Endothelial cell of umbilical vein (primary cell): ENCODE data around the gene EHD3. TPM values are rescaled to one million over a fixed set of nuclear protein-coding genes. Genes with fewer than 3 reads are reported as not detected.

ENCODE experiments used
- BruUV-seq: library from RNA; stranded (reverse); fragments of 400-500 nt; replicated peaks from 2 replicates; lab custom pipeline; 2021; lab: Mats Ljungman, UMichigan
- CTCF ChIA-PET: fragments of 300-600, 350-600 bp; sonication (Branson Sonifier 250); formaldehyde crosslinking; loops from one replicate; lab custom pipeline; 2021; ENCODE audit warnings: antibody characterized with exemption, inconsistent platforms; lab: Charles Lee
- POLR2A ChIA-PET: fragments of 300-600, 350-600 bp; sonication (Branson Sonifier 250); formaldehyde crosslinking; loops from one replicate; lab custom pipeline; 2021; ENCODE audit warnings: antibody characterized with exemption, inconsistent platforms; lab: Charles Lee
- DNase-seq: peaks from one replicate; pipeline ENCODE4 v3.0.0-alpha.2; 2011; ENCODE audit warnings: low read depth, low spot score
- FAIRE-seq: peaks from 2 replicates; lab custom pipeline; 2011; peaks lifted over from hg19 to GRCh38; lab: Jason Lieb, UNC
- H2AFZ ChIP-seq: 2 replicates; pipeline ENCODE4 v1.6.0; 2012; ENCODE audit warnings: low read depth, low read length, control low read depth, inconsistent platforms
- H3K27ac ChIP-seq: 2 replicates; pipeline ENCODE4 v1.5.1; 2011; ENCODE audit warnings: low read depth, mild to moderate bottlenecking, control low read depth, low read length, moderate library complexity; ENCODE audit not compliant: insufficient read depth
- H3K27me3 ChIP-seq, 2 experiments: 2 replicates each; pipeline versions ENCODE4 v1.6.0 to v1.6.1; 2011; ENCODE audit warnings: low read length in 2 of 2, mixed read lengths in 1 of 2; ENCODE audit not compliant: control insufficient read depth in 2 of 2, insufficient read depth in 2 of 2
- H3K36me3 ChIP-seq, 2 experiments: 2 replicates in 1 of 2; 3 replicates in 1 of 2; pipeline ENCODE4 v1.5.1; 2011; ENCODE audit warnings: low read length in 2 of 2, mild to moderate bottlenecking in 1 of 2, moderate library complexity in 1 of 2; ENCODE audit not compliant: control insufficient read depth in 2 of 2, insufficient read depth in 2 of 2; ENCODE audit errors: extremely low read depth in 1 of 2
- H3K4me1 ChIP-seq: 3 replicates; pipeline ENCODE4 v1.5.1; 2011; ENCODE audit warnings: mild to moderate bottlenecking, low read length; ENCODE audit not compliant: control insufficient read depth, insufficient read depth; ENCODE audit errors: extremely low read depth
- H3K4me2 ChIP-seq: 2 replicates; pipeline ENCODE4 v1.6.1; 2011; ENCODE audit warnings: low read length, control low read depth, mixed read lengths; ENCODE audit not compliant: insufficient read depth
- H3K4me3 ChIP-seq, 3 experiments: fragments of 200-600 bp in 1 of 3; sonication (generic), shearing (Covaris generic) in 1 of 3; replicated peaks in 1 of 3; 2 replicates each; pipeline ENCODE4 v1.5.1; 2011 to 2016; ENCODE audit warnings: control low read depth in 3 of 3, low read length in 3 of 3, mild to moderate bottlenecking in 2 of 3, inconsistent platforms in 1 of 3, low read depth in 1 of 3, moderate library complexity in 1 of 3; ENCODE audit not compliant: insufficient read depth in 1 of 3
- H3K79me2 ChIP-seq: 2 replicates; pipeline ENCODE4 v1.6.0; 2012; ENCODE audit warnings: low read length, inconsistent platforms; ENCODE audit not compliant: control insufficient read depth, insufficient read depth
- H3K9ac ChIP-seq: replicated peaks from 2 replicates; pipeline ENCODE3; 2011; ENCODE audit warnings: low read length, control low read depth; ENCODE audit not compliant: insufficient read depth; ENCODE audit errors: extremely low read depth
- H3K9me1 ChIP-seq: replicated peaks from 3 replicates; pipeline ENCODE4 v1.6.0; 2011; ENCODE audit warnings: mild to moderate bottlenecking, low read length; ENCODE audit not compliant: control insufficient read depth, insufficient read depth; ENCODE audit errors: extremely low read depth
- H3K9me3 ChIP-seq: replicated peaks from 2 replicates; pipeline ENCODE4 v1.5.1; 2012; ENCODE audit warnings: low read length, inconsistent platforms; ENCODE audit not compliant: control insufficient read depth, insufficient read depth
- H4K20me1 ChIP-seq: replicated peaks from 2 replicates; pipeline ENCODE3; 2011; ENCODE audit warnings: mild to moderate bottlenecking, low read length; ENCODE audit not compliant: control insufficient read depth, insufficient read depth; ENCODE audit errors: extremely low read depth
- EZH2 ChIP-seq: IDR thresholded peaks from 2 replicates; pipeline ENCODE4 v1.6.1; 2012; ENCODE audit warnings: borderline replicate concordance, low read depth, mild to moderate bottlenecking, moderate library complexity, low read length, inconsistent platforms; ENCODE audit not compliant: severe bottlenecking
- FOS ChIP-seq: IDR thresholded peaks from 2 replicates; pipeline ENCODE4 v1.6.1; 2011; ENCODE audit warnings: mild to moderate bottlenecking, low read length, moderate library complexity, borderline replicate concordance; ENCODE audit not compliant: insufficient read depth
- GATA2 ChIP-seq: IDR thresholded peaks from 2 replicates; pipeline ENCODE4 v1.7.0; 2011; ENCODE audit warnings: low read depth, mild to moderate bottlenecking, moderate library complexity, mixed read lengths, low read length; ENCODE audit not compliant: insufficient read length, insufficient read depth
- JUN ChIP-seq: IDR thresholded peaks from 2 replicates; pipeline ENCODE4 v1.6.1; 2011; ENCODE audit warnings: borderline replicate concordance, low read depth; ENCODE audit not compliant: insufficient read length, insufficient read depth
- MYC ChIP-seq: IDR thresholded peaks from one replicate; pipeline ENCODE4 v1.6.1; 2011; ENCODE audit warnings: mild to moderate bottlenecking, low read depth, low read length
- POLR2A ChIP-seq: IDR thresholded peaks from 2 replicates; pipeline ENCODE4 v1.6.1; 2012; ENCODE audit warnings: low read depth, mild to moderate bottlenecking, control low read depth, low read length
- POLR2AphosphoS5 ChIP-seq: IDR thresholded peaks from 2 replicates; pipeline ENCODE4 v1.6.1; 2012; ENCODE audit warnings: low read depth, mild to moderate bottlenecking, control low read depth, low read length, moderate library complexity; ENCODE audit not compliant: insufficient read depth
- dilution Hi-C: fragments of 300-500 bp; cut with MboI; formaldehyde crosslinking; loops from one replicate; pipeline ENCODE4 v1.15.0; 2019; ENCODE audit warnings: low sequenced_read_pairs; ENCODE audit not compliant: extremely low pct_ligation_motif_present
- intact Hi-C: fragments of 100-400 bp; cut with micrococcal nuclease; formaldehyde crosslinking; loops from one replicate; pipeline ENCODE4 v1.10.0; 2022
- polyA plus RNA-seq, 4 experiments: library from polyadenylated mRNA; depleted of rRNA in 3 of 4; stranded (reverse) in 3 of 4; unstranded in 1 of 4; fragments of >200 nt; gene quantifications; 2 replicates each; pipeline versions ENCODE4 v1.2.1 to v1.2.3, GENCODE V29; 2011 to 2012; ENCODE audit warnings: missing spikeins in 1 of 4
- total RNA-seq: library from RNA; stranded (reverse); gene quantifications from 2 replicates; pipeline ENCODE4 v1.2.3, GENCODE V29; 2021
- TF ChIP-seq, protein P1 (sequence below): IDR thresholded peaks from 2 replicates; pipeline ENCODE4 v1.6.1; 2011; ENCODE audit not compliant: insufficient read depth, insufficient read length
- TF ChIP-seq, protein P2 (sequence below), 2 donors: IDR thresholded peaks; 1 replicate in 1 of 2; 2 replicates in 1 of 2; pipeline ENCODE4 v1.5.1; 2011; ENCODE audit warnings: low read length in 2 of 2, mild to moderate bottlenecking in 2 of 2, moderate library complexity in 2 of 2, control low read depth in 1 of 2, inconsistent platforms in 1 of 2, low read depth in 1 of 2; ENCODE audit not compliant: insufficient read depth in 1 of 2; ENCODE audit errors: extremely low read depth in 1 of 2

EHD3 gene
- total and polyA plus RNA-seq, 2 donors (not counting 3 experiments of a cell fraction or from before 2014, with no cell fraction given), result 6.5 to 12.1 TPM

DNA sequence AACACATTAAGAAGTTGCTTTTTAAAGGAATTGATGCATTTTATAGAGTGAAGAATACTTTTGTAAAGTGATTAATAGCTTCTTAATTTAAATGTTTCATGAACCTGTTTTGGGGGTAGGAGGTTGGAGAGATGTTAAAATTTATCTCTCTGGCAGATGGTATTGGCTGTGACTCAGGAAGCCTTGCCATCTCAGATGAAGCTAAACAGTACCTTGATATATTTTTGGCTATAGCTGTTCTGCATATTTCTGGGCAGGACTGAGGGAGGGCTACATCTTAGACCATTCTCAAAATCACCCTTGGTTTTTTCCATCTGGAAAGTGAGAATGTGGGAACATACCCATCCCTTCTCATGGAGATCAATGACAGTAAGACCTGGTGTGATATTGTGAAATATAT, 30.0 kb upstream of the EHD3 start:
- intact Hi-C loops, result no loop called here
- H2AFZ ChIP-seq, result no peak overlapping the region
- TF ChIP-seq EZH2, result no peak
- no peak for TF ChIP-seq JUN
- no peak for TF ChIP-seq POLR2A
- no peak for TF ChIP-seq FOS
- TF ChIP-seq MYC, result no peak
- TF ChIP-seq, protein P1, sequence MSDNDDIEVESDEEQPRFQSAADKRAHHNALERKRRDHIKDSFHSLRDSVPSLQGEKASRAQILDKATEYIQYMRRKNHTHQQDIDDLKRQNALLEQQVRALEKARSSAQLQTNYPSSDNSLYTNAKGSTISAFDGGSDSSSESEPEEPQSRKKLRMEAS, result no peak
- TF ChIP-seq POLR2AphosphoS5, result no peak
- TF ChIP-seq GATA2, result no peak
- TF ChIP-seq, protein P2, sequence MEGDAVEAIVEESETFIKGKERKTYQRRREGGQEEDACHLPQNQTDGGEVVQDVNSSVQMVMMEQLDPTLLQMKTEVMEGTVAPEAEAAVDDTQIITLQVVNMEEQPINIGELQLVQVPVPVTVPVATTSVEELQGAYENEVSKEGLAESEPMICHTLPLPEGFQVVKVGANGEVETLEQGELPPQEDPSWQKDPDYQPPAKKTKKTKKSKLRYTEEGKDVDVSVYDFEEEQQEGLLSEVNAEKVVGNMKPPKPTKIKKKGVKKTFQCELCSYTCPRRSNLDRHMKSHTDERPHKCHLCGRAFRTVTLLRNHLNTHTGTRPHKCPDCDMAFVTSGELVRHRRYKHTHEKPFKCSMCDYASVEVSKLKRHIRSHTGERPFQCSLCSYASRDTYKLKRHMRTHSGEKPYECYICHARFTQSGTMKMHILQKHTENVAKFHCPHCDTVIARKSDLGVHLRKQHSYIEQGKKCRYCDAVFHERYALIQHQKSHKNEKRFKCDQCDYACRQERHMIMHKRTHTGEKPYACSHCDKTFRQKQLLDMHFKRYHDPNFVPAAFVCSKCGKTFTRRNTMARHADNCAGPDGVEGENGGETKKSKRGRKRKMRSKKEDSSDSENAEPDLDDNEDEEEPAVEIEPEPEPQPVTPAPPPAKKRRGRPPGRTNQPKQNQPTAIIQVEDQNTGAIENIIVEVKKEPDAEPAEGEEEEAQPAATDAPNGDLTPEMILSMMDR (IDR thresholded peaks at IDR 0.05; ENCODE audit: extremely low read depth in 1 of 2, insufficient read depth in 1 of 2, low read depth in 1 of 2, low read length in 2 of 2), result no peak
- ChIA-PET CTCF (no interaction called here), POLR2A (no interaction called here)
- H3K27me3 ChIP-seq, result no peaks in the 10 kb centered on the region
- no peak overlapping the region for H3K27ac ChIP-seq
- DNase-seq, result no peak
- BruUV-seq, result no TSS peak
- no peaks in the 10 kb centered on the region for H4K20me1 ChIP-seq
- H3K4me1 ChIP-seq, result no peaks in the 10 kb centered on the region
- H3K4me3 ChIP-seq, result no peak overlapping the region
- no peaks in the 10 kb centered on the region for H3K79me2 ChIP-seq
- no peaks in the 10 kb centered on the region for H3K36me3 ChIP-seq
- dilution Hi-C loops, result no loop called here
- H3K9me3 ChIP-seq, result no peaks in the 10 kb centered on the region
- FAIRE-seq, result no peak
- H3K4me2 ChIP-seq, result no peak overlapping the region
- H3K9me1 ChIP-seq, result no peaks in the 10 kb centered on the region
- H3K9ac ChIP-seq, result no peak overlapping the region
